IPS DF 4.7 (cell line): ENCODE results near the gene ZNF680.
A peak's percentile ranks its signal among the peaks of the same experiment; 100 is the strongest.
"Not testable (repeated sequence)": the region's sequence is repeated elsewhere in the genome, so short reads cannot be mapped to it uniquely, and the experiment has no call there.

Experiments
- DNase-seq: peaks from one replicate; pipeline ENCODE4 v3.0.0-alpha.2; 2013; ENCODE audit warnings: low spot score; ENCODE audit errors: extremely low read depth

Gene ZNF680

GRCh38 chr7:64562626-64563278 lies at the start of gene ZNF680:
ZNF680 (minus strand) TSS chr7:64563071; CDS start chr7:64562954, 117 bp downstream.
- peak; percentile 62 for DNase-seq

GRCh38 chr7:64612452-64612851 lies 49.6 kb upstream of the ZNF680 start:
- no peak for DNase-seq

- DNase-seq: no peak
Measured at GRCh38 chr7:64611717-64612116, 48.8 kb upstream of the ZNF680 start.

GRCh38 chr7:64610997-64611396 lies 48.1 kb upstream of the ZNF680 start:
- no peak for DNase-seq

GRCh38 chr7:64608116-64608910 lies 45.4 kb upstream of the ZNF680 start:
- DNase-seq: no peak

- no peak for DNase-seq
Measured at GRCh38 chr7:64606385-64606784, 43.5 kb upstream of the ZNF680 start.

GRCh38 chr7:64603271-64603670 lies 40.4 kb upstream of the ZNF680 start:
- no peak for DNase-seq

- DNase-seq: no peak
Measured at GRCh38 chr7:64602518-64602917, 39.6 kb upstream of the ZNF680 start.

- DNase-seq: no peak
Measured at GRCh38 chr7:64602086-64602485, 39.2 kb upstream of the ZNF680 start.

- no peak for DNase-seq
Measured at GRCh38 chr7:64599359-64599758, 36.5 kb upstream of the ZNF680 start.

GRCh38 chr7:64590971-64591370 lies 28.1 kb upstream of the ZNF680 start:
- no peak for DNase-seq

GRCh38 chr7:64581926-64582894 lies 19.3 kb upstream of the ZNF680 start:
- no peak for DNase-seq

- DNase-seq: no peak
Measured at GRCh38 chr7:64581391-64581790, 18.5 kb upstream of the ZNF680 start.

- no peak for DNase-seq
Measured at GRCh38 chr7:64574540-64575099, 11.7 kb upstream of the ZNF680 start.

- DNase-seq: not testable (repeated sequence)
Measured at GRCh38 chr7:64570284-64570605, 7.4 kb upstream of the ZNF680 start.

GRCh38 chr7:64569372-64570283 lies 6.8 kb upstream of the ZNF680 start:
- not testable (repeated sequence) for DNase-seq

- DNase-seq: no peak
Measured at GRCh38 chr7:64562256-64562625, 630 bp downstream of the ZNF680 start.

- DNase-seq: no peak
Measured at GRCh38 chr7:64559206-64559605, 3.7 kb downstream of the ZNF680 start.

- DNase-seq: no peak
Measured at GRCh38 chr7:64558781-64559180, 4.1 kb downstream of the ZNF680 start.

GRCh38 chr7:64558323-64558705 lies 4.6 kb downstream of the ZNF680 start:
- DNase-seq: no peak
